Mesenchymal stem cell (in vitro differentiated cells and primary cell): ENCODE data around the gene CERKL.
A peak's percentile ranks its signal among the peaks of the same experiment; 100 is the strongest.

Source experiments
- DNase-seq: peaks from one replicate; pipeline ENCODE4 v3.0.0-alpha.2; 2013
- H2AFZ ChIP-seq: one replicate; pipeline ENCODE4 v1.6.1; 2013; ENCODE audit warnings: low read depth, mild to moderate bottlenecking, control low read depth, inconsistent platforms, low read length, moderate library complexity
- H2AK5ac ChIP-seq: 2 replicates; pipeline ENCODE4 v1.6.1; 2013; ENCODE audit warnings: low read length, moderate library complexity, mild to moderate bottlenecking, inconsistent platforms; ENCODE audit not compliant: severe bottlenecking
- H2BK120ac ChIP-seq: one replicate; pipeline ENCODE4 v1.6.1; 2013; ENCODE audit warnings: low read depth, mild to moderate bottlenecking, inconsistent platforms, low read length, moderate library complexity
- H2BK12ac ChIP-seq, 2 experiments: one replicate each; pipeline ENCODE4 v1.6.1; 2013; ENCODE audit warnings: inconsistent platforms in 2 of 2, low read length in 2 of 2, mild to moderate bottlenecking in 2 of 2, moderate library complexity in 2 of 2, control low read depth in 1 of 2
- H2BK15ac ChIP-seq: one replicate; pipeline ENCODE4 v1.6.1; 2013; ENCODE audit warnings: mild to moderate bottlenecking, low read depth, inconsistent platforms; ENCODE audit not compliant: poor library complexity, severe bottlenecking
- H2BK5ac ChIP-seq: 2 replicates; pipeline ENCODE4 v1.6.1; 2013; ENCODE audit warnings: low read depth, mild to moderate bottlenecking, low read length, control low read depth, inconsistent platforms; ENCODE audit not compliant: poor library complexity, severe bottlenecking
- H3K14ac ChIP-seq, 2 experiments: one replicate each; pipeline ENCODE4 v1.6.1; 2013; ENCODE audit warnings: inconsistent platforms in 2 of 2, low read length in 2 of 2, control low read depth in 1 of 2, mild to moderate bottlenecking in 1 of 2, moderate library complexity in 1 of 2
- H3K18ac ChIP-seq, 2 experiments: one replicate each; pipeline ENCODE4 v1.6.1; 2013; ENCODE audit warnings: inconsistent platforms in 2 of 2, low read length in 2 of 2, control low read depth in 1 of 2, low read depth in 1 of 2, mild to moderate bottlenecking in 1 of 2
- H3K23ac ChIP-seq, 2 experiments: one replicate each; pipeline ENCODE4 v1.6.1; 2013; ENCODE audit warnings: inconsistent platforms in 2 of 2, low read length in 2 of 2, mild to moderate bottlenecking in 2 of 2, moderate library complexity in 2 of 2, control low read depth in 1 of 2
- H3K27ac ChIP-seq: 2 replicates; pipeline ENCODE4 v1.5.1; 2013; ENCODE audit warnings: mild to moderate bottlenecking, moderate library complexity, low read length, control low read depth, inconsistent platforms; ENCODE audit not compliant: poor library complexity, severe bottlenecking
- H3K27me3 ChIP-seq, 2 experiments: 2 replicates each; pipeline versions ENCODE4 v1.6.1 to v1.7.0; 2013; ENCODE audit warnings: low read length in 2 of 2, mild to moderate bottlenecking in 2 of 2, moderate library complexity in 2 of 2, control low read depth in 1 of 2, inconsistent platforms in 1 of 2; ENCODE audit not compliant: control insufficient read depth in 1 of 2, insufficient read depth in 1 of 2
- H3K36me3 ChIP-seq, 2 experiments: 2 replicates each; pipeline versions ENCODE4 v1.6.1 to v1.7.0; 2013; ENCODE audit warnings: low read length in 2 of 2, control low read depth in 1 of 2, inconsistent platforms in 1 of 2, low read depth in 1 of 2, mild to moderate bottlenecking in 1 of 2; ENCODE audit not compliant: insufficient read depth in 2 of 2, control insufficient read depth in 1 of 2
- H3K4ac ChIP-seq, 2 experiments: one replicate each; pipeline ENCODE4 v1.6.1; 2013; ENCODE audit warnings: inconsistent platforms in 2 of 2, low read length in 2 of 2, mild to moderate bottlenecking in 2 of 2, moderate library complexity in 2 of 2, control low read depth in 1 of 2, low read depth in 1 of 2
- H3K4me1 ChIP-seq: 2 replicates; pipeline ENCODE4 v1.6.1; 2013; ENCODE audit warnings: low read depth, low read length, control low read depth; ENCODE audit not compliant: control insufficient read depth, insufficient read depth
- H3K4me2 ChIP-seq: 2 replicates; pipeline ENCODE4 v1.6.1; 2013; ENCODE audit warnings: low read length, mild to moderate bottlenecking, inconsistent platforms; ENCODE audit not compliant: poor library complexity, severe bottlenecking
- H3K4me3 ChIP-seq, 2 experiments: 2 replicates each; pipeline versions ENCODE4 v1.5.1 to v1.7.0; 2013; ENCODE audit warnings: low read length in 2 of 2, mild to moderate bottlenecking in 2 of 2, control low read depth in 1 of 2, low read depth in 1 of 2; ENCODE audit not compliant: insufficient read depth in 1 of 2
- H3K79me1 ChIP-seq: replicated peaks from 2 replicates; pipeline ENCODE4 v1.6.1; 2013; ENCODE audit warnings: mild to moderate bottlenecking, control low read depth, low read length, inconsistent platforms; ENCODE audit not compliant: poor library complexity, severe bottlenecking
- H3K9ac ChIP-seq: 2 replicates; pipeline ENCODE4 v1.7.0; 2013; ENCODE audit warnings: mild to moderate bottlenecking, low read length, moderate library complexity
- H3K9me3 ChIP-seq: 2 replicates; pipeline ENCODE4 v1.7.0; 2013; ENCODE audit warnings: mild to moderate bottlenecking, low read length; ENCODE audit not compliant: control insufficient read depth
- H4K8ac ChIP-seq: one replicate; pipeline ENCODE4 v1.6.1; 2013; ENCODE audit warnings: inconsistent platforms, mild to moderate bottlenecking, low read length, moderate library complexity
- H4K91ac ChIP-seq: one replicate; pipeline ENCODE4 v1.6.1; 2013; ENCODE audit warnings: mild to moderate bottlenecking, low read length, inconsistent platforms
- WGBS: methylation state at CpG from one replicate; pipeline ENCODE4 v1.1.7; 2013; ENCODE audit warnings: mixed read lengths; 5-methylcytosine and 5-hydroxymethylcytosine counted together

CERKL gene

GRCh38 chr2:181677912-181678586 is 21.1 kb upstream of the CERKL start:
- H3K9ac ChIP-seq, result no peak overlapping the region

GRCh38 chr2:181675254-181675653 is 18.3 kb upstream of the CERKL start:
- Histone ChIP-seq H3K4me1 (peaks cover 7% of the 10 kb centered on the region), H3K23ac (no peak overlapping the region), H3K36me3 (no peaks in the 10 kb centered on the region), H3K9ac (no peak overlapping the region), H2BK120ac (no peak overlapping the region), H3K18ac (no peak overlapping the region), H2BK15ac (no peak overlapping the region), H3K9me3 (peaks cover 6% of the 10 kb centered on the region), H2AK5ac (no peak overlapping the region), H3K79me1 (no peaks in the 10 kb centered on the region), H2BK5ac (no peak overlapping the region), H3K14ac (no peak overlapping the region), H2BK12ac (no peak overlapping the region), H3K27ac (no peak overlapping the region), H3K4me2 (no peak overlapping the region), H4K8ac (no peak overlapping the region), H4K91ac (no peak overlapping the region), H2AFZ (no peak overlapping the region), H3K27me3 (peaks cover 45 to 68% of the 10 kb centered on the region in 2 experiments), H3K4me3 (no peak overlapping the region), H3K4ac (no peak overlapping the region)
- DNase-seq, result no peak
- WGBS, result 54% methylated on average over 4 of the region's 4 CpGs

More at GRCh38 chr2:181677912-181678586, 21.1 kb upstream of the CERKL start:
- Histone ChIP-seq H3K14ac (no peak overlapping the region), H3K79me1 (no peaks in the 10 kb centered on the region), H2BK120ac (no peak overlapping the region), H3K27me3 (peaks cover 70 to 84% of the 10 kb centered on the region in 2 experiments), H4K8ac (no peak overlapping the region), H3K27ac (no peak overlapping the region), H3K4me2 (no peak overlapping the region), H2AK5ac (no peak overlapping the region), H3K4me3 (no peak overlapping the region), H4K91ac (no peak overlapping the region), H3K36me3 (no peaks in the 10 kb centered on the region), H3K9me3 (peaks cover 13% of the 10 kb centered on the region), H2BK5ac (no peak overlapping the region), H2AFZ (no peak overlapping the region), H3K4ac (no peak overlapping the region), H3K4me1 (peaks cover 18% of the 10 kb centered on the region), H3K18ac (no peak overlapping the region), H2BK12ac (no peak overlapping the region), H3K23ac (no peak overlapping the region), H2BK15ac (no peak overlapping the region)
- 20% methylated on average over 41 of the region's 41 CpGs for WGBS
- peak; percentile 74 for DNase-seq

GRCh38 chr2:181674461-181674860 is 17.6 kb upstream of the CERKL start:
- Histone ChIP-seq H4K8ac (no peak overlapping the region), H2AFZ (no peak overlapping the region), H4K91ac (no peak overlapping the region), H3K23ac (no peak overlapping the region), H3K4ac (no peak overlapping the region), H3K18ac (no peak overlapping the region), H3K9me3 (peaks cover 6% of the 10 kb centered on the region), H2BK120ac (no peak overlapping the region), H2AK5ac (no peak overlapping the region), H2BK5ac (no peak overlapping the region), H3K27me3 (peaks cover 37 to 60% of the 10 kb centered on the region in 2 experiments), H3K4me3 (no peak overlapping the region), H3K14ac (no peak overlapping the region), H3K9ac (no peak overlapping the region), H3K36me3 (no peaks in the 10 kb centered on the region), H2BK12ac (no peak overlapping the region), H3K79me1 (no peaks in the 10 kb centered on the region), H3K27ac (no peak overlapping the region), H2BK15ac (no peak overlapping the region), H3K4me2 (no peak overlapping the region), H3K4me1 (peaks cover 6% of the 10 kb centered on the region)
- no peak for DNase-seq

GRCh38 chr2:181673173-181673572 is 16.3 kb upstream of the CERKL start:
- no peaks in the 10 kb centered on the region for H3K79me1 ChIP-seq
- H3K27ac ChIP-seq, result no peak overlapping the region
- no peak overlapping the region for H3K4ac ChIP-seq
- H4K8ac ChIP-seq, result no peak overlapping the region
- no peak overlapping the region for H3K14ac ChIP-seq
- no peak overlapping the region for H2BK12ac ChIP-seq
- no peak overlapping the region for H3K9ac ChIP-seq
- H3K23ac ChIP-seq, result no peak overlapping the region
- no peak overlapping the region for H3K18ac ChIP-seq
- peaks cover 5% of the 10 kb centered on the region for H3K4me1 ChIP-seq
- H2BK15ac ChIP-seq, result no peak overlapping the region
- no peaks in the 10 kb centered on the region for H3K36me3 ChIP-seq
- no peak overlapping the region for H2AFZ ChIP-seq
- no peak overlapping the region for H4K91ac ChIP-seq
- 55% methylated on average over 2 of the region's 2 CpGs for WGBS
- no peak overlapping the region for H2AK5ac ChIP-seq
- H3K4me2 ChIP-seq, result no peak overlapping the region
- H3K27me3 ChIP-seq, result peaks cover 34 to 57% of the 10 kb centered on the region in 2 experiments
- no peak for DNase-seq
- H3K4me3 ChIP-seq, result no peak overlapping the region
- no peak overlapping the region for H2BK5ac ChIP-seq
- H3K9me3 ChIP-seq, result peaks cover under 1% of the 10 kb centered on the region
- no peak overlapping the region for H2BK120ac ChIP-seq
